Stimulated activated CD4-positive, alpha-beta T cell treated with anti-CD3 and anti-CD28 coated beads, TNF-alpha, amount 100 ng/mL, for 48 hours (primary cell): ENCODE measurements around the gene HMOX1.
A peak's percentile ranks its signal among the peaks of the same experiment; 100 is the strongest.
"Not testable (repeated sequence)": the region's sequence is repeated elsewhere in the genome, so short reads cannot be mapped to it uniquely, and the experiment has no call there.

ENCODE experiments used
- DNase-seq, 3 donors: peaks; one replicate each; pipeline ENCODE4 v3.0.0-alpha.2; 2020; ENCODE audit warnings: low read depth in 3 of 3

HMOX1 gene

GRCh38 chr22:35350539-35351503 is 30.1 kb upstream of the HMOX1 start:
- peak; percentile 79 to 87 (median 79) for DNase-seq

- DNase-seq: peak; percentile 35 to 64 (median 37)
Observed at GRCh38 chr22:35352214-35353111, 28.4 kb upstream of the HMOX1 start.

- no peak for DNase-seq
Observed at GRCh38 chr22:35353318-35353717, 27.6 kb upstream of the HMOX1 start.

GRCh38 chr22:35354068-35354467 is 26.8 kb upstream of the HMOX1 start:
- DNase-seq: no peak

- no peak for DNase-seq
Observed at GRCh38 chr22:35357883-35358621, 22.8 kb upstream of the HMOX1 start.

- DNase-seq: no peak
Observed at GRCh38 chr22:35359380-35360065, 21.4 kb upstream of the HMOX1 start.

- no peak for DNase-seq
Observed at GRCh38 chr22:35361001-35361558, 19.8 kb upstream of the HMOX1 start.

- DNase-seq: no peak
Observed at GRCh38 chr22:35363566-35364086, 17.3 kb upstream of the HMOX1 start.

- DNase-seq: not testable (repeated sequence)
Observed at GRCh38 chr22:35364230-35364629, 16.7 kb upstream of the HMOX1 start.

- DNase-seq: no peak
Observed at GRCh38 chr22:35367331-35367886, 13.5 kb upstream of the HMOX1 start.

- DNase-seq: no peak
Observed at GRCh38 chr22:35368386-35368785, 12.5 kb upstream of the HMOX1 start.

GRCh38 chr22:35369996-35370395 is 10.9 kb upstream of the HMOX1 start:
- no peak for DNase-seq

- no peak for DNase-seq
Observed at GRCh38 chr22:35373781-35374180, 7.1 kb upstream of the HMOX1 start.

GRCh38 chr22:35375031-35375430 is 5.9 kb upstream of the HMOX1 start:
- DNase-seq: no peak

- DNase-seq: no peak
Observed at GRCh38 chr22:35375526-35375925, 5.4 kb upstream of the HMOX1 start.

- DNase-seq: no peak
Observed at GRCh38 chr22:35376728-35377472, 4.0 kb upstream of the HMOX1 start.

GRCh38 chr22:35377735-35378134 is 3.2 kb upstream of the HMOX1 start:
- no peak for DNase-seq

- DNase-seq: no peak
Observed at GRCh38 chr22:35378621-35379020, 2.3 kb upstream of the HMOX1 start.

GRCh38 chr22:35379146-35379993 is 1.5 kb upstream of the HMOX1 start:
- DNase-seq: no peak
